GM19395 (cell line): ENCODE results near the gene NELFE.
"Not testable (repeated sequence)": the region's sequence is repeated elsewhere in the genome, so short reads cannot be mapped to it uniquely, and the experiment has no call there.

ENCODE experiments used
- ATAC-seq: cut with Tn5 transposase; IDR thresholded peaks from one replicate; pipeline ENCODE4 v1.9.1; 2021; ENCODE audit warnings: mild to moderate bottlenecking, moderate library complexity; ENCODE audit not compliant: unreplicated experiment

NELFE gene

DNA sequence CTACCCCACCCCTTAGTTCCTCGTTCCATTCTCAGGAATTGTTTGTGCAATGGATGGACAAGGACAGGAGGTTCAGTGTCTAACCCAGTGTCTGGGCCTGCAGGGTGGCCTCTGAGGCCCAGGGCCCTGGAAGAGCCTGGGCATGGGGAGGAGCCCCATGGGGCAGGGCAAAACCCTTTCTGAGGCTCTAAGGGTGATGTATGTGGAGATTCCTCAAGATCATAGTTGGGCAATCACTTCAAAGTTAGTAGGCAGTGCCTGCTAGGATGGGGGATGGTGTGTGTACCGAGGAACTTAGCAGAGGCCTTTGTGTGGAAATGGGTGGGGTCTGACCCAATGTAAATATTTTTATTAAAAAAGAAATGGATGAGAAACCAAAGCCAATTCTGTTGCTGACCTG is 38.0 kb downstream of the NELFE start:
- no peak for ATAC-seq

DNA sequence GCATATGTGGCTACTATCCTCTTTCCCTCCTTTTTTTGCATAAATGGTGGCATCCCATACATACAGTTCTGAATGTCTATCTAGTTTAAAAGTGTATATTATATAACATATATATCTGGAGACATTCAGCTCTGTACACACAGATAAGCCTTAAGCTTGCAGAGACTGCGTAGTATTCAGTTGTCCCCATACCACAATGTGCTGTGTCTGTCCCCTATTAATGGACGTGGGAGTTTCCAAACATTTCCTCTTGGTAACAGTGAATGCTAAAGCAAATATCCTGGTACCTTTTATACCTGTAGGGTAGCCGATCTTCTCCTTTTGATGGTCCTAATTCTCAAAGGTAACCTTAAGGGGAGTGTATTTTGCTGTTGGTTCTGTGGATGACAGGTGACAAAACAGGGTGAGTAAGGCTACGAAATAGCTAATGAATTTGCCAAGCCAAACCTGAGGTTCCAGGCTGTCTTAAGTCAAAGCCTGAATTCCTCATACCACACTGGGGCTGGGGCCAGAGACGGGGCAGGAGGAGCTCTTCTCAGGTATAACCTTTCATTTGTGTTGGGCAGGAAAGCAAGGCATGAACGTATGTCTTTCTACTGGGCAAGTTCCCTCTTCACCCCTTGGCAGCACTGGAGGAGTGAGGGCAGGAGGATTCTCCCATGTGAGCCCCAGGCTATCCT is 39.0 kb downstream of the NELFE start:
- ATAC-seq = no peak

DNA sequence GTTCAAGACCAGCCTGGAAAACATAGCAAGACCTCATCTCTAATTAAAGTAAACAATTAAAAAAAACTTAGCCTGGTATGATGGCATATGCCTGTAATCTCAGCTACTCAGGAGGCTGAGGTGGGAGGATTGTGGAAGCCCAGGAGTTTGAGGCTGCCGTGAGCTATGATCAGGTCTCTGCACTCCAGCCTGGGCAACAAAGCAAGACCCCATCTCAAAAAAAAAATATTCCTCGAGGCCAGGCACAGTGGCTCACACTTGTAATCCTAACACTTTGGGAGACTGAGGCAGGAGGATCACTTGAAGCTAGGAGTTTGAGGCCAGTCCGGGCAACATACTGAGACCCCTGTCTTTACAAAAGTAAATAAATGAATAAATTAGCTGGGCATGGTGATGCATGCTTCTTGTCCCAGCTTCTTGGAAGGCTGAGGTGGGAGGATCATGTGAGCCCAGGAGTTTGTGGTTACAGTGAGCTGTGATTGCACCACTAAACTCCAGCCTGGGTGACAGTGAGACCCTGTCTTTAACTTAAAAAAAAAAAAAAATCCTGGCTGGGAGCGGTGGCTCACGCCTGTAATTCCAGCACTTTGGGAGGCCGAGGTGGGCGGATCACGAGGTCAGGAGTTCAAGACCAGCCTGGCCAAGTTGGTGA is 40.6 kb downstream of the NELFE start:
- ATAC-seq = no peak

DNA sequence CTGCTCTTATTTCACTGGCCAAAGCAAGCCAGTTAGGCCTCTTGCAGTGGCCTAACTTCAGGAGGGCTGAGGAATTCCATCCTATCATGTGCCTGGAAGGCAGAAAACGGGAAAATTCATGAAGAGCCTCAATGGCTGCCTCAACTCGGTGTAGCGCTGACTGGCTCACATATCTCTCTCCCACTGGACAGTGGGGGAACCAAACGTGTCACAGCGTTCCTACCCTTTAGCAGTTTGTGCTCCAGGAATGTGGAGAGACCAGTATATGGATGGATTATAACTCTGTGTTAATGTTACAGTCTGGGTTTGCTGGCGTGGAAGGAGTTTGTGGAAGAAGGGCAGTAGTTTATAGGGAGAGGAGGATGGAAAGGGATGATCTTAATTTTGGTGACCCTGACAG is 43.0 kb downstream of the NELFE start:
- no peak for ATAC-seq

DNA sequence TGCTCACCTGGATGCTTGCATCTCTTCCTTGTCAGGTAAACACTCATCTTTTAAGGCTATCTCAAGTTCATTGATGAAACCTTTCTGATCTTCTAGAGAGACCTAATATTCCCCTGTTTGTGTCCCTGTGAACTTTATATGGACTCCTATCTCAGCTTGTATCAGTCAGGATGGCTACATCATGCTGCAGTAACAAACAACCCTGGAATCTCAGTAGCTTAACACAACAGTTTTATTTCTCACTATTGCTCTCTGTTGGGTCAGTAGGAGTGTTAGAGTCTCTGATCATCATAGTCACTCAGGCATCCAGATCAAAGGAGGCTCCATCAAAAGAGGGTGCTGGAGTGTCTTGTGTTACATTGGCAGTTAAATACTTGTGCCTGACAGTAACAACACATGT is 43.4 kb downstream of the NELFE start:
- ATAC-seq = no peak

DNA sequence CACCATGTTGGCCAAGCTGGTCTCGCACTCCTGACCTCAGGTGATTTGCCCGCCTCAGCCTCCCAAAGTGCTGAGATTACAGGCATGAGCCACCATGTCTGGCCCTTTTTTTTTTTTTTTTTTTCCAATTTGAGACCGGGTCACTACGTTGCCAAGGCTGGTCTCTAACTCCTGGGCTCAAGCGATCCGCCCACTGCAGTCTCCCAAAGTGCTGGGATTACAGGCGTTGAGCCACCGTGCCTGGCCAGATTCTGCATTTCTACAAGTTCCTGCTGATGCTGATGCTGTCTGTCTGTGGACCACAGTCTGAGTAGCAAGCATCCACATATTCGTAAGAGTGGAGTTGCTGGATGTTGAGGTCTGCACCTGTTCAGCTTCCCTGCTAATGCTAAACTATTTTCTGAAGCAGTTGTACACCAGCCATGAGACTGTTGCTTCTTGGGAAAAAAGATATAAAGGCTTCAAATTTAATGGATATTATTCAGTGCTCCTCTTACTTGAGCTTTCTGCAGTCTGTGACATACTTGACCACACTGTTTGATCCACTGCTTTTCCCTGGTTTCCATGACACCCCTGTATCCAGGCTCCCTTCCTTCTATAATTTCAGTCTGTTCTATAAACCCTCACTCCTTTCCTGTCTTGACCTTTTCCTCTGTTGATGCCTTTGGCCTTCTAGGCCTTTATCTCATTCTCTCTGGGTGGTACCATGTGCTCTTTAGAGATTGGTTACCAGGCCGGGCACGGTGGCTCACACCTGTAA is 46.8 kb downstream of the NELFE start:
- ATAC-seq = no peak

DNA sequence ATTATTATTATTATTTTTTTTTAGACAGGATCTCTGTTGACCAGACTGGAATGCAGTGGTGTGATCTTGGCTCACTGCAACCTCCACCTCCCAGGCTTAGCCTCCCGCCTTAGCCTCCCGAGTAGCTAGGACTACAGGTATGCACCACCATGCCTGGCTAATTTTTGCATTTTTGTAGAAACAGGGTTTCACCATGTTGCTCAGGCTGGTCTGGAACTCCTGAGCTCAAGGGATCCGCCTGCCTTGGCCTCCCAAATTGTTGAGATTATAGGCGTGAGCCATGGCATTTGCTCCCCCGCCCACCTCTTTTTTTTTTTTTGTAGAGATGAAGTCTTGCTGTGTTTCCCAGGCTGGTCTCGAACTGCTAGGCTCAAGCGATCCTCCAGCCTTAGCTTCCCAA is 49.5 kb downstream of the NELFE start:
- ATAC-seq = not testable (repeated sequence)

DNA sequence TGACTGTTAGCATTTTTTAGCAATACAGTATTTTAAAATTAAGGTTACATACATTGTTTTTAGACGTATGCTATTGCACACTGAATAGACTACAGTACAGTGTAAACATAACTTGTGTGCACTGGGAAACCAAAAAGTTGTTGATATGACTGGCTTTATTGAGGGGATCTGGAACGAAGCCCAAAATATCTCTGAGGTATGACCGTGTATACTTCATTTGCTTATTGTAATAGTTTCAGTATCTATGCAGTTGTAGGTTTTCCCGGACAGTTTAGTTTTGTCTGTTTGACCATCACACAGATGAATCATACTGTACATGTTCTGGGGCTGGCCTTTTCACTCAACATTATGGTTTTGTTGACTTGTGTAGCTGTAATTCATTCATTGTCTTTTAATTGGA is 50.0 kb downstream of the NELFE start:
- peak; percentile 80 for ATAC-seq

DNA sequence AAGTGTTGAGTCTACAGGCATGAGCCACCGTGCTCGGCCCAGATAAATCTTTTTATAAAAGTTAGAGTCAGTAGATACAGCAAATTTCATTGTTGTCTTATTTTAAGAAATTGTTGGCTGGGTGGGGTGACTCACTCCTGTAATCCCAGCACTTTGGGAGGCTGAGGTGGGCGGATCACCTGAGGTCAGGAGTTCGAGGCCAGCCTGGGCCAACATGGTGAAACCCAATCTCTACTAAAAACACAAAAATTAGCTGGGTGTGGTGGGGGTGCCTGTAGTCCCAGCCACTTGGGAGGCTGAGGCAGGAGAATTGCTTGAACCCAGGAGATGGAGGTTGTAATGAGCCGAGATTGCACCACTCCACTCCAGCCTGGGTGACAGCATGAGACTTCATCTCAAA is 50.5 kb downstream of the NELFE start:
- ATAC-seq = not testable (repeated sequence)

DNA sequence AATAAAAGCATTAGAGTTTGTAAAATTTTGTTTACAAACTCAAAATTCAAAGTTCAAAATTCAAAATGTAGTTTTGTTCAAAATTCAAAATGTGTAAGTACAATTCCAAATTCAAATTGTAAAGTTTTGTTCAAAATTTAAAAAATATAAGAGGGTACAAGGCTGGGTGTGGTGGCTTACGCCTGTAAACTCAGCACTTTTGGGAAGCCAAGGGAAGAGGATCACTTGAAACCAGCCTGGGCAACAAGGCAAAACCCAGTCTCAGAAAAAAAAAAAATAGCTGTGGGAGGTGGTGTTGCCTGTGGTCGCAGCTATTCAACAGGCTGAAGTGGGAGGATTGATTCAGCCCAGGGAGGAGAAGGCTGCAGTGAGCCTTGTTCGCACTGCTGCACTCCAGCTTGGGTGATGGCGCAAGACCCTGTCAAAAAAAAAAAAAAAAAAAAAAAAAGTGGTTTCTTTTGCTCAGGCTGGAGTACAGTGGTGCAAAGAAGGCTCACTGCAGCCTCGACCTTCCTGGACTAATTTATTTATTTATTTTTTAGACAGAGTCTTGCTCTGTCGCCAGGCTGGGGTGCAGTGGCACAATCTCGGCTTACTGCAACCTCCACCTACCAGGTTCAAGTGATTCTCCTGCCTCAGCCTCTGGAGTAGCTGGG is 51.5 kb downstream of the NELFE start:
- ATAC-seq = no peak

DNA sequence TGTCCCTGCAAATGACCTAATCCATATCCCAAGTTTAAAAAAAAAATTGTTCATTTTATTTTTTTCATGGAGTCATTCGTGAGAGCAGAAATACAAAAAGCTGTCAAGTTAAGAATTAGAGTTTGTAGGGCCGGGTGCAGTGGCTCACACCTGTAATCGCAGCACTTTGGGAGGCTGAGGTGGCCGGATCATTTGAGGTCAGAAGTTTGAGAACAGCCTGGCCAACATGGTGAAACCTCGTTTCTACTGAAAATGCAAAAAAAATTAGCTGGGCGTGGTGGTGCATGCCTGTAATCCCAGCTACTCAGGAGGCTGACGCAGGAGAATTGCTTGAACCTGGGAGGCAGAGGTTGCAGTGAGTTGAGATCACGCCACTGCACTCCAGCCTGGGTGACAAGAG is 52.0 kb downstream of the NELFE start:
- ATAC-seq = not testable (repeated sequence)

DNA sequence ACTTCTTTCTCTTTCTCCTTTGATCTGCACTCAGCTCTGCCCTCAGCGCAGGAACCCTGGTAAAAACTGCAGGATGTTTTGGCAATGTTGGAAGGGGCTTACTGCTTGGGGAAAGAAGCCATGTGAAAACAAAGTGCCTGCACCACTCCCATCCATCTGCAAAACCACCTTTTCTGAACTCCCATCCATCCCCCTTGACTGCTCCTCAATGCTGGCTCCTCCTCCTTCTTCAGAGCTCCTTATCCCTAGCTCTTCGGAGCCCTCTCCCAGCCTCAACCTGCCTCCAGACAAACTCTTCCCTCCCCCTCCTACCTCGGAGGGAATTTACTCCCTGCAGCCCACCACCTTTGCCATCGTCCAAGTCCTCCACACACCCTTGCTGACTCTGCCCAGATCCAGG is 52.6 kb downstream of the NELFE start:
- no peak for ATAC-seq

DNA sequence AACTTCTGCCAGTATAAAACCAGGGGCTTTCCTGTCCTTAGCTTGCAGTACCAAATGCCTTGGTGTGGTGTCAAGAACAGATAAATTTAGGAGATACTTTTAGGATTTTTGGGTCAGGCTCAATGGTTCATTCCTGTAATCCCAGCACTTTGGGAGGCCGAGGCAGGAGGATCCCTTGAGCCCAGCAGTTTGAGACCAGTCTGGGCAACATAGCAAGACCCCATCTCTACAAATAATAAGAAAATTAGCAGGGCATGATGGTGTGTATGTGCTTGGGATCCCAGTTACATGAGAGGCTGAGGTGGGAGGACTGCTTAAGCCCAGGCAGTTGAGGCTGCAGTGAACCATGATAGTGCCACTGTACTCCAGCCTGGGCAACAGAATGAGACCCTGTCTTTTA is 53.7 kb downstream of the NELFE start:
- no peak for ATAC-seq

DNA sequence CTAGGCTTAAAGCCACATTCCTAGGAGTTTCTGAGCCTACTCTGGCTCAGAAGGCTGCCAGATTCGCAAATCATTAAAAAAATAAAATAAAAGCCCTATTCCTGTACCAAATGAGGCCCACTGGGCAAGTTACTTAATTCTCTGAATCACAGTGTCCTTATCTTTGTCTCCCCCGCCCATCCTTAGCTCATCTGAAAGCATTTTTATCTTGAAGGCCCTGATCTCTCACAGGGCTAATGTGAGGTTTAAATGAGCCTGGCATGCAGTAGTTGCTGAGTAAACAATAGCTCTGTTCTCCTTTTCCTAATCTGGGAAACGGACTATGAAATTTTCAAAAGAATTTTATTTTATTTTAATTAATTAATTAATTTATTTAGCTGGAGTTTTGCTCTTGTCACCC is 54.8 kb downstream of the NELFE start:
- no peak for ATAC-seq
